WTC11 (cell line): ENCODE measurements around the gene GABPB2. TPM values are rescaled to one million over a fixed set of nuclear protein-coding genes. Genes with fewer than 3 reads are reported as not detected.
A peak's percentile ranks its signal among the peaks of the same experiment; 100 is the strongest.

Experiments
- ATAC-seq: fragments of 200-7000 bp; cut with Tn5 transposase; 2 replicates; pipeline ENCODE4 v1.10.0; 2021; ENCODE audit warnings: mild to moderate bottlenecking, moderate library complexity
- CTCF ChIA-PET: fragments of 300-600 bp; sonication (Branson Sonifier 250); formaldehyde crosslinking; loops from one replicate; lab custom pipeline; 2021; ENCODE audit warnings: antibody characterized with exemption; lab: Charles Lee
- POLR2A ChIA-PET: fragments of 350-600 bp; sonication (Branson Sonifier 250); formaldehyde crosslinking; loops from one replicate; lab custom pipeline; 2021; ENCODE audit warnings: antibody characterized with exemption; lab: Charles Lee
- DNase-seq: peaks from one replicate; pipeline ENCODE4 v3.0.0; 2021; ENCODE audit warnings: low spot score
- H3K27ac Mint-ChIP-seq: 2 replicates; pipeline ENCODE4 v1.8.0; 2021; ENCODE audit warnings: mixed read lengths
- H3K27me3 Mint-ChIP-seq: 2 replicates; pipeline ENCODE4 v1.8.0; 2021; ENCODE audit warnings: low read depth, mild to moderate bottlenecking, moderate library complexity, mixed read lengths
- H3K36me3 Mint-ChIP-seq: 2 replicates; pipeline ENCODE4 v1.8.0; 2021; ENCODE audit warnings: mixed read lengths
- H3K4me1 Mint-ChIP-seq: 2 replicates; pipeline ENCODE4 v1.8.0; 2022; ENCODE audit warnings: mixed read lengths
- H3K4me3 Mint-ChIP-seq: 2 replicates; pipeline ENCODE4 v1.8.0; 2021; ENCODE audit warnings: mild to moderate bottlenecking, moderate library complexity, mixed read lengths
- H3K9me3 Mint-ChIP-seq: 2 replicates; pipeline ENCODE4 v1.8.0; 2021; ENCODE audit warnings: mixed read lengths
- CBFB ChIP-seq: sonication (generic); formaldehyde crosslinking; IDR thresholded peaks from 2 replicates; pipeline ENCODE4 v1.8.1; 2022; ENCODE audit warnings: mild to moderate bottlenecking, low read depth, missing genetic modification reagents
- CDX4 ChIP-seq: fragments of 250-450 bp; sonication (Bioruptor Pico); IDR thresholded peaks from 2 replicates; pipeline ENCODE4 v1.9.0; 2021; ENCODE audit warnings: moderate library complexity, mild to moderate bottlenecking, inconsistent platforms, borderline replicate concordance
- CREB1 ChIP-seq: sonication (generic); formaldehyde crosslinking; IDR thresholded peaks from 2 replicates; pipeline ENCODE4 v1.8.0; 2023; ENCODE audit warnings: mild to moderate bottlenecking, missing genetic modification reagents
- E2F1 ChIP-seq: sonication (generic); formaldehyde crosslinking; IDR thresholded peaks from 2 replicates; pipeline ENCODE4 v1.8.0; 2022; ENCODE audit warnings: mild to moderate bottlenecking, missing genetic modification reagents
- ETV6 ChIP-seq: sonication (generic); formaldehyde crosslinking; IDR thresholded peaks from 2 replicates; pipeline ENCODE4 v1.8.1; 2022; ENCODE audit warnings: mild to moderate bottlenecking, missing genetic modification reagents
- FOXP1 ChIP-seq: sonication (generic); formaldehyde crosslinking; IDR thresholded peaks from 2 replicates; pipeline ENCODE4 v1.8.0; 2022; ENCODE audit warnings: missing genetic modification reagents, mild to moderate bottlenecking, moderate library complexity, borderline replicate concordance
- HMGXB4 ChIP-seq: sonication (generic); formaldehyde crosslinking; IDR thresholded peaks from 2 replicates; pipeline ENCODE4 v1.8.1; 2023; ENCODE audit warnings: mild to moderate bottlenecking, moderate library complexity, missing genetic modification reagents
- MXD4 ChIP-seq: fragments of 250-450 bp; sonication (Bioruptor Pico); IDR thresholded peaks from 2 replicates; pipeline ENCODE4 v1.8.0; 2021; ENCODE audit warnings: mild to moderate bottlenecking, moderate library complexity, borderline replicate concordance
- NFATC4 ChIP-seq: fragments of 250-450 bp; sonication (Bioruptor Pico); IDR thresholded peaks from 2 replicates; pipeline ENCODE4 v1.9.0; 2021; ENCODE audit warnings: mild to moderate bottlenecking
- NFE2L1 ChIP-seq: sonication (generic); formaldehyde crosslinking; IDR thresholded peaks from 2 replicates; pipeline ENCODE4 v1.8.1; 2023; ENCODE audit warnings: missing genetic modification reagents
- NR3C1 ChIP-seq: sonication (generic); formaldehyde crosslinking; conservative IDR thresholded peaks from 2 replicates; pipeline ENCODE4 v1.8.1; 2023; ENCODE audit warnings: low read depth, mild to moderate bottlenecking, missing genetic modification reagents
- SOX15 ChIP-seq: fragments of 250-450 bp; sonication (Bioruptor Pico); IDR thresholded peaks from 2 replicates; pipeline ENCODE4 v1.9.0; 2021; ENCODE audit warnings: mild to moderate bottlenecking
- TCF7 ChIP-seq: sonication (generic); formaldehyde crosslinking; IDR thresholded peaks from 2 replicates; pipeline ENCODE4 v1.8.0; 2022; ENCODE audit warnings: mild to moderate bottlenecking, low read depth, missing genetic modification reagents, moderate library complexity
- TEAD1 ChIP-seq: sonication (generic); formaldehyde crosslinking; IDR thresholded peaks from 2 replicates; pipeline ENCODE4 v1.8.0; 2022; ENCODE audit warnings: mild to moderate bottlenecking, missing genetic modification reagents
- ZNF121 ChIP-seq: sonication (generic); formaldehyde crosslinking; IDR thresholded peaks from 2 replicates; pipeline ENCODE4 v1.8.0; 2023; ENCODE audit warnings: missing genetic modification reagents
- ZNF138 ChIP-seq: sonication (generic); formaldehyde crosslinking; conservative IDR thresholded peaks from 2 replicates; pipeline ENCODE4 v1.8.1; 2022; ENCODE audit warnings: mild to moderate bottlenecking, moderate library complexity, missing genetic modification reagents
- total RNA-seq: library from RNA; stranded (reverse); gene quantifications from 3 replicates; pipeline ENCODE4 v1.2.3, GENCODE V29; 2021
- TF ChIP-seq, protein P1 (sequence below): sonication (generic); formaldehyde crosslinking; IDR thresholded peaks from 2 replicates; pipeline ENCODE4 v1.8.0; 2022; ENCODE audit warnings: mild to moderate bottlenecking, missing genetic modification reagents
- TF ChIP-seq, protein P2 (sequence below): fragments of 200-600 bp; IDR thresholded peaks from 2 replicates; pipeline ENCODE4 v1.8.0; 2022; ENCODE audit warnings: antibody characterized with exemption
- TF ChIP-seq, protein P3 (sequence below): sonication (generic); formaldehyde crosslinking; IDR thresholded peaks from 2 replicates; pipeline ENCODE4 v1.8.0; 2022; ENCODE audit warnings: mild to moderate bottlenecking, missing genetic modification reagents

The GABPB2 gene
- total RNA-seq, 1 experiment from 2014 or later = 1.7 TPM

GRCh38 chr1:151133018-151133806, 62.7 kb downstream of the GABPB2 start:
- H3K36me3 Mint-ChIP-seq = peaks cover 17% of the 10 kb centered on the region
- POLR2A ChIA-PET = interaction anchor here (0.6 to 1.2 kb wide), 2 partner anchors 11 to 63 kb away, joined by 4 read pairs; no protein-coding TSS in a partner anchor
- TF ChIP-seq NFATC4 = no peak
- no peak for TF ChIP-seq ETV6 (CRISPR knock-in tag)
- TF ChIP-seq, protein P1, sequence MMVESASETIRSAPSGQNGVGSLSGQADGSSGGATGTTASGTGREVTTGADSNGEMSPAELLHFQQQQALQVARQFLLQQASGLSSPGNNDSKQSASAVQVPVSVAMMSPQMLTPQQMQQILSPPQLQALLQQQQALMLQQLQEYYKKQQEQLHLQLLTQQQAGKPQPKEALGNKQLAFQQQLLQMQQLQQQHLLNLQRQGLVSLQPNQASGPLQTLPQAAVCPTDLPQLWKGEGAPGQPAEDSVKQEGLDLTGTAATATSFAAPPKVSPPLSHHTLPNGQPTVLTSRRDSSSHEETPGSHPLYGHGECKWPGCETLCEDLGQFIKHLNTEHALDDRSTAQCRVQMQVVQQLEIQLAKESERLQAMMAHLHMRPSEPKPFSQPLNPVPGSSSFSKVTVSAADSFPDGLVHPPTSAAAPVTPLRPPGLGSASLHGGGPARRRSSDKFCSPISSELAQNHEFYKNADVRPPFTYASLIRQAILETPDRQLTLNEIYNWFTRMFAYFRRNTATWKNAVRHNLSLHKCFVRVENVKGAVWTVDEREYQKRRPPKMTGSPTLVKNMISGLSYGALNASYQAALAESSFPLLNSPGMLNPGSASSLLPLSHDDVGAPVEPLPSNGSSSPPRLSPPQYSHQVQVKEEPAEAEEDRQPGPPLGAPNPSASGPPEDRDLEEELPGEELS (CRISPR knock-in tag) = 0 out of 2 replicates have a peak, but pooled peaks have one; percentile 25
- TF ChIP-seq NFE2L1 = no peak
- TF ChIP-seq MXD4 (CRISPR knock-in tag) = no peak
- TF ChIP-seq, protein P2, sequence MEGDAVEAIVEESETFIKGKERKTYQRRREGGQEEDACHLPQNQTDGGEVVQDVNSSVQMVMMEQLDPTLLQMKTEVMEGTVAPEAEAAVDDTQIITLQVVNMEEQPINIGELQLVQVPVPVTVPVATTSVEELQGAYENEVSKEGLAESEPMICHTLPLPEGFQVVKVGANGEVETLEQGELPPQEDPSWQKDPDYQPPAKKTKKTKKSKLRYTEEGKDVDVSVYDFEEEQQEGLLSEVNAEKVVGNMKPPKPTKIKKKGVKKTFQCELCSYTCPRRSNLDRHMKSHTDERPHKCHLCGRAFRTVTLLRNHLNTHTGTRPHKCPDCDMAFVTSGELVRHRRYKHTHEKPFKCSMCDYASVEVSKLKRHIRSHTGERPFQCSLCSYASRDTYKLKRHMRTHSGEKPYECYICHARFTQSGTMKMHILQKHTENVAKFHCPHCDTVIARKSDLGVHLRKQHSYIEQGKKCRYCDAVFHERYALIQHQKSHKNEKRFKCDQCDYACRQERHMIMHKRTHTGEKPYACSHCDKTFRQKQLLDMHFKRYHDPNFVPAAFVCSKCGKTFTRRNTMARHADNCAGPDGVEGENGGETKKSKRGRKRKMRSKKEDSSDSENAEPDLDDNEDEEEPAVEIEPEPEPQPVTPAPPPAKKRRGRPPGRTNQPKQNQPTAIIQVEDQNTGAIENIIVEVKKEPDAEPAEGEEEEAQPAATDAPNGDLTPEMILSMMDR = no peak
- no peak for TF ChIP-seq ZNF138 (CRISPR knock-in tag)
- TF ChIP-seq, protein P3, sequence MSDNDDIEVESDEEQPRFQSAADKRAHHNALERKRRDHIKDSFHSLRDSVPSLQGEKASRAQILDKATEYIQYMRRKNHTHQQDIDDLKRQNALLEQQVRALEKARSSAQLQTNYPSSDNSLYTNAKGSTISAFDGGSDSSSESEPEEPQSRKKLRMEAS = 0 out of 2 replicates have a peak, but pooled peaks have one; percentile 24
- TF ChIP-seq CREB1 (CRISPR knock-in tag) = no peak
- TF ChIP-seq HMGXB4 (CRISPR knock-in tag) = no peak; the same call in none of the 2 replicates
- TF ChIP-seq CDX4 (CRISPR knock-in tag) = no peak
- no peak for TF ChIP-seq CBFB (CRISPR knock-in tag)
- no peak for TF ChIP-seq TEAD1
- peak; percentile 10; the same call in 1 of the 2 replicates for TF ChIP-seq FOXP1 (CRISPR knock-in tag)
- TF ChIP-seq ZNF121 (CRISPR knock-in tag) = peak; percentile 76; the same call in 1 of the 2 replicates
- no peak for TF ChIP-seq NR3C1 (CRISPR knock-in tag)
- TF ChIP-seq TCF7 (CRISPR knock-in tag) = no peak
- TF ChIP-seq E2F1 (CRISPR knock-in tag) = no peak
- TF ChIP-seq SOX15 (CRISPR knock-in tag) = no peak
- peak overlapping the region; percentile 60 for H3K4me3 Mint-ChIP-seq
- peaks cover 15% of the 10 kb centered on the region for H3K4me1 Mint-ChIP-seq
- CTCF ChIA-PET = interaction anchor here (1.3 to 4.2 kb wide), 3 partner anchors 9 to 34 kb away, joined by 3 to 39 read pairs (median 30); no protein-coding TSS in a partner anchor
- peak; percentile 60 for DNase-seq
- ATAC-seq = peak; percentile 16
- H3K9me3 Mint-ChIP-seq = no peaks in the 10 kb centered on the region; the same call in 1 of the 2 replicates
- H3K27ac Mint-ChIP-seq = no peak overlapping the region
- H3K27me3 Mint-ChIP-seq = peaks cover 43% of the 10 kb centered on the region
